ENCODE data around the gene RAD51B.

DNA sequence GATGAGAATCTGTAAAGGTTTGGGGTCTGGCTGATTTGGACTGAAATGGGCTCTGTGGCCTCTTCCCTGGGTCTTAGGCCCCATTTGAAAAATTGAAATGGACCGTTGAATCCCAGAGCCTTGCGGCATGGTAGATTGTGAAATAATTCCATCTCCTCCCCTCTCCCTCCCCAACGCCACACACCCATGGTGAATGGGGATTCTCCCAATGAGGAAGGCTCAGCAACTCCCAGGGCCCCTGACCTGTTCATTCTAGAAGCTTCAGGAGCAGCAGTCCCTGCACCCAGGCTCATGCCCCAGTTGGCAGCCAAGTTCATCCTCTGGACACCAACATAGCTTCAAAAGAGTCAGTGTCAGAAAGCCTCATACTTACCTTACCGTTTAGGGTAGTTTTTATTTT, 755.8 kb downstream of the RAD51B start:
- TF ChIP-seq KLF9 (tag by site-specific recombination; IDR thresholded peaks at IDR 0.05; ENCODE audit: low read depth) (no peak), EGR2 (tag by site-specific recombination; IDR thresholded peaks at IDR 0.05; ENCODE audit: low read depth) (no peak), CTCF (tag by site-specific recombination; IDR thresholded peaks at IDR 0.05) (no peak), ZNF544 (tag by site-specific recombination; IDR thresholded peaks at IDR 0.05) (no peak), ZNF138 (tag by site-specific recombination; IDR thresholded peaks at IDR 0.05; ENCODE audit: borderline replicate concordance) (no peak), SP2 (tag by site-specific recombination; IDR thresholded peaks at IDR 0.05) (no peak), ZNF792 (tag by site-specific recombination; IDR thresholded peaks at IDR 0.05) (no peak), ZSCAN23 (tag by site-specific recombination; IDR thresholded peaks at IDR 0.05) (no peak), ZBTB21 (tag by site-specific recombination; IDR thresholded peaks at IDR 0.05) (no peak), ZNF302 (tag by site-specific recombination; IDR thresholded peaks at IDR 0.05; ENCODE audit: low read depth) (no peak), ZNF280D (tag by site-specific recombination; IDR thresholded peaks at IDR 0.05) (no peak), GLI4 (tag by site-specific recombination; IDR thresholded peaks at IDR 0.05) (no peak), ZSCAN18 (tag by site-specific recombination; IDR thresholded peaks at IDR 0.05) (no peak), ZNF133 (tag by site-specific recombination; IDR thresholded peaks at IDR 0.05) (no peak)

All from HEK293 (cell line).